GM10248 (cell line): ENCODE data around the gene TSSC4.

Source experiments
- CTCF ChIA-PET: fragments of 300-600 bp; sonication (Branson Sonifier 250); formaldehyde crosslinking; extraction: SDS; loops from one replicate; lab custom pipeline; 2021; ENCODE audit warnings: antibody characterized with exemption; lab: Yijun Ruan, JAX
- POLR2A ChIA-PET: fragments of 350-650 bp; sonication (Branson Sonifier 250); formaldehyde crosslinking; extraction: SDS; loops from one replicate; lab custom pipeline; 2020; ENCODE audit warnings: antibody characterized with exemption; lab: Yijun Ruan, JAX
- DNase-seq: peaks from one replicate; pipeline ENCODE4 v3.0.0; 2012; ENCODE audit errors: extremely low spot score
- CTCF ChIP-seq: IDR thresholded peaks from 2 replicates; pipeline ENCODE4 v1.5.1; 2012; ENCODE audit warnings: mild to moderate bottlenecking, low read depth; ENCODE audit errors: extremely low read depth, missing control alignments, control extremely low read depth

The TSSC4 gene

GRCh38 chr11:2393111-2393868 is 7.3 kb upstream of the TSSC4 start:
- DNase-seq = no peak
- ChIA-PET POLR2A (no interaction called here), CTCF (interaction anchor here (1.0 kb wide), 1 partner anchor 8 kb away, joined by 5 read pairs; the partner anchor contains the start of gene TSSC4)
- TF ChIP-seq CTCF = no peak

- no peak for DNase-seq
- POLR2A ChIA-PET = no interaction called here
- CTCF ChIA-PET = no interaction called here
- TF ChIP-seq CTCF = no peak
Observed at GRCh38 chr11:2393941-2394817, 6.4 kb upstream of the TSSC4 start.

GRCh38 chr11:2394818-2395105 is 5.8 kb upstream of the TSSC4 start:
- no peak for DNase-seq
- ChIA-PET POLR2A (no interaction called here), CTCF (no interaction called here)
- no peak for TF ChIP-seq CTCF

- DNase-seq = no peak
- TF ChIP-seq CTCF = no peak
- ChIA-PET POLR2A (interaction anchor here (1.9 kb wide), 1 partner anchor 17 kb away, joined by 6 read pairs; no protein-coding TSS in a partner anchor), CTCF (interaction anchor here (4.9 kb wide), 1 partner anchor 9 kb away, joined by 25 read pairs; no protein-coding TSS in a partner anchor)
Observed at GRCh38 chr11:2395211-2395730, 5.3 kb upstream of the TSSC4 start.

GRCh38 chr11:2395856-2396255 is 4.7 kb upstream of the TSSC4 start:
- POLR2A ChIA-PET = interaction anchor here (1.9 kb wide), 1 partner anchor 18 kb away, joined by 6 read pairs; no protein-coding TSS in a partner anchor
- CTCF ChIA-PET = interaction anchor here (4.9 kb wide), 1 partner anchor 9 kb away, joined by 25 read pairs; no protein-coding TSS in a partner anchor
- no peak for DNase-seq
- no peak for TF ChIP-seq CTCF

- CTCF ChIA-PET = interaction anchor here (4.9 kb wide), 1 partner anchor 10 kb away, joined by 25 read pairs; no protein-coding TSS in a partner anchor
- TF ChIP-seq CTCF = no peak
- no peak for DNase-seq
- POLR2A ChIA-PET = interaction anchor here (0.9 to 1.9 kb wide), 2 partner anchors 10 to 19 kb away, joined by 3 to 6 read pairs; no protein-coding TSS in a partner anchor
Observed at GRCh38 chr11:2396471-2396870, 4.1 kb upstream of the TSSC4 start.
